Colonic mucosa (tissue), 4 donors: ENCODE results near the gene LARGE1. TPM values are rescaled to one million over a fixed set of nuclear protein-coding genes. Genes with fewer than 3 reads are reported as not detected.

Experiments
- DNase-seq: peaks from one replicate; pipeline ENCODE4 v3.0.0-alpha.2; 2020
- H3K27ac ChIP-seq: fragments of 200-600 bp; one replicate; pipeline ENCODE4 v1.8.0; 2021
- H3K27me3 ChIP-seq: fragments of 200-600 bp; one replicate; pipeline ENCODE4 v1.8.0; 2021
- H3K36me3 ChIP-seq: fragments of 200-600 bp; one replicate; pipeline ENCODE4 v1.8.0; 2021
- H3K4me1 ChIP-seq: fragments of 200-600 bp; one replicate; pipeline ENCODE4 v1.8.0; 2021; ENCODE audit warnings: mild to moderate bottlenecking
- H3K4me3 ChIP-seq: fragments of 200-600 bp; one replicate; pipeline ENCODE4 v1.8.0; 2021
- H3K9ac ChIP-seq, 2 donors: one replicate each; pipeline ENCODE4 v1.7.0; 2013; ENCODE audit warnings: control low read depth in 2 of 2, low read depth in 2 of 2, low read length in 2 of 2
- H3K9me3 ChIP-seq: fragments of 200-600 bp; one replicate; pipeline ENCODE4 v1.8.0; 2021
- CTCF ChIP-seq: fragments of 200-600 bp; IDR thresholded peaks from one replicate; pipeline ENCODE4 v1.8.0; 2022; ENCODE audit warnings: antibody characterized with exemption, mild to moderate bottlenecking
- intact Hi-C: fragments of 100-400 bp; cut with DNase I; formaldehyde crosslinking; loops from one replicate; pipeline ENCODE4 v1.14.1; 2022
- total RNA-seq, 2 donors: library from RNA; stranded (reverse); fragmentation: NEBNext Ultra II Directional in 1 of 2; extraction: Animal tissue kit (Norgen Biotek cat#: 25700) in 1 of 2; gene quantifications; one replicate each; pipeline ENCODE4 v1.2.1, GENCODE V29; 2021
- donor health status: healthy.
- donor health status: DM: no; HTN: no; CAD: no.
- donor health status: DM: no; HTN: no; CAD: no.

Gene LARGE1
- total RNA-seq, 2 donors from 2014 or later, result 45.2 to 46.5 TPM

GRCh38 chr22:33741025-33741424, 179.3 kb downstream of the LARGE1 start:
- no peak for DNase-seq
- Histone ChIP-seq H3K4me1 (no peaks in the 10 kb centered on the region), H3K4me3 (no peak overlapping the region), H3K27me3 (no peaks in the 10 kb centered on the region), H3K9ac (no peak overlapping the region), H3K27ac (no peak overlapping the region), H3K9me3 (no peaks in the 10 kb centered on the region), H3K36me3 (no peaks in the 10 kb centered on the region)
- intact Hi-C loops, result no loop called here
- TF ChIP-seq CTCF, result no peak

DNA sequence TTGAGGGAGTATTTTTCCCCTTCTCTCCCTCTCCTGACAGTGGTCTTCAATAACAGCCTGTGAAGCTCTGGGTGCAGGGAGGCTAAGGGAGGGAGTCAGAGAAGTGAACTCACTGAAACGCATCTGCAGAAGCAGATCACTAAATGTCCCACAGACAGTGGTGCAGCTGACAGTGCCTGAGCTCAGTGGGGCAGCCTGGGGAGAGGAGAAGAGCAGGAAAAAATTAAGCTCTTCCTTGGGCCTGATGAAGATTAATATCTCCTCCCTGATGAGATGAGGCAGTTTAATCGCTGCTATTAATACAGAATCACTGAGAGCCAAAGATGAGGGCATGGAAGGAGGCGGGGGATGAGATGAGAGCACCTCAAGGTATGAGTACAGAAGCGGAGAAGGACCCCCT, 180.8 kb downstream of the LARGE1 start:
- H3K27ac ChIP-seq, result no peak overlapping the region
- intact Hi-C loops, result no loop called here
- no peaks in the 10 kb centered on the region for H3K27me3 ChIP-seq
- no peaks in the 10 kb centered on the region for H3K4me1 ChIP-seq
- DNase-seq, result no peak
- TF ChIP-seq CTCF, result no peak
- no peak overlapping the region for H3K4me3 ChIP-seq
- H3K9ac ChIP-seq, result no peak overlapping the region
- no peaks in the 10 kb centered on the region for H3K36me3 ChIP-seq
- no peaks in the 10 kb centered on the region for H3K9me3 ChIP-seq

- no peak overlapping the region for H3K9ac ChIP-seq
- no peaks in the 10 kb centered on the region for H3K4me1 ChIP-seq
- no peaks in the 10 kb centered on the region for H3K36me3 ChIP-seq
- no peaks in the 10 kb centered on the region for H3K9me3 ChIP-seq
- H3K27me3 ChIP-seq, result no peaks in the 10 kb centered on the region
- DNase-seq, result no peak
- no peak overlapping the region for H3K4me3 ChIP-seq
- no peak overlapping the region for H3K27ac ChIP-seq
- intact Hi-C loops, result no loop called here
- no peak for TF ChIP-seq CTCF
Observed at GRCh38 chr22:33737662-33738061, 182.6 kb downstream of the LARGE1 start.

GRCh38 chr22:33735978-33736377, 184.3 kb downstream of the LARGE1 start:
- Histone ChIP-seq H3K9ac (no peak overlapping the region), H3K4me1 (no peaks in the 10 kb centered on the region), H3K4me3 (no peak overlapping the region), H3K9me3 (no peaks in the 10 kb centered on the region), H3K27me3 (no peaks in the 10 kb centered on the region), H3K27ac (no peak overlapping the region), H3K36me3 (no peaks in the 10 kb centered on the region)
- no peak for DNase-seq
- intact Hi-C loops, result no loop called here
- TF ChIP-seq CTCF, result no peak

DNA sequence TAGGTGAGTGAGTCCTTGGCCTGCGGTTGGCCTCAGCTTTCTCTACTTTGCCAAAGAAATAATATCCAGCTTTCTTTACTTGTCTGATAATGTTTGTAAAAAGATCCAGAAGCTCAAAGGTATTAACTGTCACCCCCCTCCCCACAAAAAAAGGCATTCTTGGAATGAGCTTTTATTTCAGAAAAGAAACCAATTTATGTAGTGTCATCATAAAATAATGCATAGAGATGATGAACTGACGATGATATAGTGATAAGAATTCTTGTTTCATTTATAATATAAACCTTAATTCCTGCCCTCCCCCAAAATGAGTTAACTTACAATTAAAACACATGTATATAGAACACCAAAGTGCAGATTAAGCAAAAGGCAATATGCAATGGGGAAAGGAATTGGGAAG, 191.4 kb downstream of the LARGE1 start:
- no peak overlapping the region for H3K4me3 ChIP-seq
- DNase-seq, result no peak
- no peaks in the 10 kb centered on the region for H3K36me3 ChIP-seq
- H3K9me3 ChIP-seq, result no peaks in the 10 kb centered on the region
- H3K4me1 ChIP-seq, result no peaks in the 10 kb centered on the region
- no peak overlapping the region for H3K9ac ChIP-seq
- H3K27ac ChIP-seq, result no peak overlapping the region
- no peak for TF ChIP-seq CTCF
- intact Hi-C loops, result no loop called here
- H3K27me3 ChIP-seq, result no peaks in the 10 kb centered on the region

DNA sequence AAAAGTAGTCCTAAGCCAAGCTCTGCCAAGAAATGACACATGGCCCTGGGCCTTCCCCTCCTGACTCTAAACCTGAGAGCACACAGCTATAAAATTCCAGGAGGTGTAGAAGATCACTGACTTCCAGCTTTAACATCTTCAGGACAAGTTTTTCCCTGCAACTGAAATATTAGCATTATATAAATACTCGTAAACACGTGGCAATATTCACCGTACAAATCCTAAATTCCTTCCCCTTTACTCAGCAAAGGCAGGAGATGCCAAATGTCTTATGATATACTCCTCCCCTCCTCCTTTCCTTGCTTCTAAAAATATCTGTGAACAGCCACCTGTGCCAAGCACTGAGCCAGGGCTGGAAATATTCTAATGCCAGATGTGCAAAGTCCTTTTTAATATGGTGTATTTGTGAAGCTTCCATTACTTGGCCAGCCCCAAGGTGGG, 194.0 kb downstream of the LARGE1 start:
- intact Hi-C loops, result no loop called here
- Histone ChIP-seq H3K36me3 (no peaks in the 10 kb centered on the region), H3K27ac (no peak overlapping the region), H3K4me1 (no peaks in the 10 kb centered on the region), H3K9ac (no peak overlapping the region), H3K27me3 (no peaks in the 10 kb centered on the region), H3K4me3 (no peak overlapping the region), H3K9me3 (no peaks in the 10 kb centered on the region)
- DNase-seq, result no peak
- no peak for TF ChIP-seq CTCF
